HT1080 (cell line): Measurements from ENCODE around the gene CDK1. TPM values are rescaled to one million over a fixed set of nuclear protein-coding genes. Genes with fewer than 3 reads are reported as not detected.

Experiments used
- DNase-seq: peaks from one replicate; pipeline ENCODE4 v3.0.0-alpha.2; 2015; ENCODE audit warnings: low read depth
- polyA plus RNA-seq, 2 experiments: library from polyadenylated mRNA; depleted of rRNA; stranded (reverse); fragments of >200 nt; gene quantifications; 2 replicates each; pipeline ENCODE4 v1.2.3, GENCODE V29; 2015
- total RNA-seq: library from RNA; depleted of rRNA; stranded (reverse); fragments of >200 nt; shearing (Covaris generic); gene quantifications from 2 replicates; pipeline ENCODE4 v1.2.3, GENCODE V29; 2014; rRNA removed

The CDK1 gene
- total RNA-seq: 103 and 104 TPM in 2 replicates
- polyA plus RNA-seq (2015; cell fraction: cytosol; rRNA removed): 123 and 136 TPM in 2 replicates
- 255 and 319 TPM in 2 replicates for polyA plus RNA-seq (2015; cell fraction: nucleus; rRNA removed)

DNA sequence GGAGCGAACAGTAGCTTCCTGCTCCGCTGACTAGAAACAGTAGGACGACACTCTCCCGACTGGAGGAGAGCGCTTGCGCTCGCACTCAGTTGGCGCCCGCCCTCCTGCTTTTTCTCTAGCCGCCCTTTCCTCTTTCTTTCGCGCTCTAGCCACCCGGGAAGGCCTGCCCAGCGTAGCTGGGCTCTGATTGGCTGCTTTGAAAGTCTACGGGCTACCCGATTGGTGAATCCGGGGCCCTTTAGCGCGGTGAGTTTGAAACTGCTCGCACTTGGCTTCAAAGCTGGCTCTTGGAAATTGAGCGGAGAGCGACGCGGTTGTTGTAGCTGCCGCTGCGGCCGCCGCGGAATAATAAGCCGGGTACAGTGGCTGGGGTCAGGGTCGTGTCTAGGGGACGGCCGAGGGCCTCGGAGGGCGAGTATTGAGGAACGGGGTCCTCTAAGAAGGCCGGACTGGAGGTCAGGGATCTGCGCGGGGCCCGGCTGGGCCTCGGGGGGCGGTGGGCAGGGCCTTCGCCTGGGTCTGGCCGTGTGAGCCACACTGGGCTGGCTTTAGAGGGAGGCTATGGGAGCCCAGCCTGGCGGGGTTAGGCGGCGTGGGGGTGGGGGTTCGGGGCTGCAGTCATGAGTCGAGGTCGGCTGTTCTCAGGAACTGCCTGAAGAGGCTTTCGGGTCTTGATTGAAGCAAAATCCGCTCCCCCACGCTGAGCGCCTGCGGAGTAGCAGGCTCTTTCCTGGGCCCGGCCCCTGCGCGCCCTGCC is at the start of gene CDK1:
Gene CDK1, plus strand, starts transcription at position 265 of the 757 bp plus-strand sequence. CDS start 1,688 bp downstream, outside the sequence.
- peak; percentile 99 for DNase-seq

GRCh38 chr10:60729106-60729505 is 49.2 kb upstream of the CDK1 start:
- no peak for DNase-seq

GRCh38 chr10:60731134-60731885 is 47.0 kb upstream of the CDK1 start:
- DNase-seq: no peak

DNA sequence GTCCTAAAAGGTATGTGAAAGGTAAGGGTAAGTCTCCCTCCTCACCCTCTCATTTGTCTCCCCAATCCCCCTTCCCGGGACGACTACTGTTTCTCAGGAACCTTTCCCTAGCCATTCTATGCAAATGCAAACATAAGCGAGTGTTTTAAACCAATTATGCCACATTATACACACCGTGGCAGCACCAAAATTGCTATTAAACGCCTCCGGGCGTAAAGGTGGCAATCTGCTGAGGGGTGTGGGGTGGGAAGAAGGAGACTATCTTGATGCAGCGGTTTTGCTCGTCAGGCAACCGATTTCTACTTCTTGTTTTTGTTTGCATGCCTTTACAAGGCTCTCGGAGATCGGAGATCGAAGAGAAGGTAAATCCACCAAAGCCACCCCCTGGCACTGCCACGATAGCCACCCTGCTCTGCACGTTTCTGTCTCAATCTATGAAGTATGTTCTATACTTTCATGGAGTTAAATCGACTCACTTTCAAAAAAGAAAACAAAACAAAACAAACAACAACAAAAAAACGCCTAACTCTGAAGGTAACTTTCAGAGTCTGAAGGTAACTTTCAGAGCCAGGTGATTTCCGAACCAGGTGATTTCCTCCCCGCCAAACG is 46.0 kb upstream of the CDK1 start:
- no peak for DNase-seq

DNA sequence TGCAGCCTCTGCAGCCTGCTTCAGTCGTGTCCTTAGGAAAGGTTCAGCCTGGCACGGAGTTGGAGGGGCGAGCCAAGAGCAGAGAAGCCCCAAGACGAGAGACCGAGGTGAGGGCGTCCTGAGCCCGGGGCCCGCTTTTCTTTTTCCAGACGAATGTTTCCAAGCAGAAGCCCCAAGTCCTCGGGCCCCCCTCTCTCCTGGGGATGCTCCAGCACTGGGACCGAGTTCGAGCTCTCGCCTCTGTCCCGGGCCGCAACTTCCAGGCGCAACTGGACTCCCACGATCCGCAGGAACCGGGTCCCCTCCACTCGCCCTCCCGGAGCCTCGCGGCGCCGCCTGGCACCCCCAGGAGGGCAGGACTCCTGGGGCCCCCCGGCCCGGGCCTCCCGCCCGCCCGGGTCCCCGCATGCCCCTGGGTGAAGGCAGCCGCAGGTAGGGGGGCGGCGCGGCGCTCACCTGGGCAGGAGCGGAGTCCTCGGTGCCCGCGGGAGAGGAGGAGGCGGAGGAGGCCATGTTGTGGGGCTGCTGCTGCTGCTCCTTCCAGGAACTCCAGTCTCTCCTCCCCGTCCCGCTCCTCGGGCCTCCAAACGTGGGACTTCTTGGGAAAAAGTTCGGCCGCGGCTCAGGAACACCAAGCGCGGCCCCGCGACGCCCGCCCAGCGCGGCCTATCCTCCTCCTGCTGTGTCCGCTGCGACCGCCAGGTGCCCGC is 45.3 kb upstream of the CDK1 start:
- DNase-seq: no peak

DNA sequence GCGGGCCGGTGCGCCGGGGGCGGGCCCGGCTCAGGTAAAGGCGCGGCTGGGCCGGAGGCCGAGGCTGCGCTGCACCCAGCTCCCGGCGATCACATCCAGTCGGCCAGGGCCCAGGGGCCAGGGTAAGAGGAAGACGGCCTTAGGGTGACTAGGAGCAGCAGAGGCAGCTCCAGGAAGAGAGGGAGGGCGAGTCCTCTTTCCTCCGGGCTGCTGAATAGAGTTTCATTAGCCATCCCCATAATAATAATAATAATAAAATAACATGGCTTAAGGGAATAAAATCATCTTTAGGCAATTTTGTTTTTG is 44.8 kb upstream of the CDK1 start:
- DNase-seq: no peak

GRCh38 chr10:60733826-60734225 is 44.5 kb upstream of the CDK1 start:
- no peak for DNase-seq

DNA sequence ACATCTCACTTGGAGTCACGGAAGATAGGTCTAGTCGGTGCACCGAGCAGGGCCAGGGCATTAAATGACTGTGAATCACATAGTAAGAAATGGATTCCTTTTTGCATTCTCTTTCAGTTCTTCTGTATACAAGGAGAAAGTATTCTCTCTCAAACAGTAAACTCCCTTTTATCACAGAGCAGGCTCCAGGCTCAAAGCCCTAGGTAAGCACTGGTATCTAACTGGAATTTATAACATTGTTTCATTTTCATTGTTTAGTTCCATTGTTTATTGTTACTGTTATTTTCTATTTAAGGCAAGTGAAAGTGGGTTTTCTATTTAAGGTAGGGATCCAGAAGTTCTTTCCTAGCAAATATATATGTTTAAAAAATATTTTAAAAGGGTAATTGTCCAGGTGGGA is 44.1 kb upstream of the CDK1 start:
- no peak for DNase-seq

GRCh38 chr10:60735244-60735643 is 43.0 kb upstream of the CDK1 start:
- DNase-seq: no peak

DNA sequence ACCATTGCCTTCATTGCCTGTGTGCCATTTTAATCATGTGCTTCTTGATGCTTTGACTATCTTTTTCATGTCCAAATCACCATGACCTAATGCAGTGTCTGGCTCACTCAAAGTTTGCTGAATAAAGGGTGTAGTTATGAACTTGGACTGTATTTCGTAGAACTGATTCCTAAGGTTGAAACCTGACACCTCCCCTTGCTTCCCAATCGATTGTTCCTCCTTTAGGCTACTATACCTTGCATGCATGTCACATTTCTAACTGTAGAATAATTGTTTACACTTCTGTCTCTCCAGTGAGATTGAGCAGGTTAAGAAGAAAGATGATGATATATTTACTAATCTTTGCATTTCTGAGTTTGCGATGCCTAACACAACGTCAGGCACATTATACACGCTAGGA is 41.0 kb upstream of the CDK1 start:
- DNase-seq: no peak

DNA sequence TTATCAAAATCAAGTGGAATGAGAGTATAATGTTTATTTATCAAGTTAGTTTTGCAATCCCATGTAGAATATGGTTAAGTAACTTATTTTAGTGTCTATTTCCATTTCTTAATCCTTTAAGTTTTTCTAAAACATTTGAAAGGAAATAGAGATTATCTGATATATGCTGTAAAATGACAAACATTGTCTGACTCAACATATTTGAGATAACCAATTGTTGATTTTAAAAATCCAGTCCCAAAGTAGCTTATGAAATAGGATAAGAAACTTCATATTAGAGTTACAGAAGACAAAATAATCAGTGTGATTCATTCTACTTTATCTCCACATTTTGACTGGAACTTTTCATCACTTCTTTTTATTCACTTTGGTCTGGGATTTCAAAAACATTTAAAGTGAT is 38.7 kb upstream of the CDK1 start:
- DNase-seq: no peak

GRCh38 chr10:60742512-60742911 is 35.8 kb upstream of the CDK1 start:
- DNase-seq: no peak

DNA sequence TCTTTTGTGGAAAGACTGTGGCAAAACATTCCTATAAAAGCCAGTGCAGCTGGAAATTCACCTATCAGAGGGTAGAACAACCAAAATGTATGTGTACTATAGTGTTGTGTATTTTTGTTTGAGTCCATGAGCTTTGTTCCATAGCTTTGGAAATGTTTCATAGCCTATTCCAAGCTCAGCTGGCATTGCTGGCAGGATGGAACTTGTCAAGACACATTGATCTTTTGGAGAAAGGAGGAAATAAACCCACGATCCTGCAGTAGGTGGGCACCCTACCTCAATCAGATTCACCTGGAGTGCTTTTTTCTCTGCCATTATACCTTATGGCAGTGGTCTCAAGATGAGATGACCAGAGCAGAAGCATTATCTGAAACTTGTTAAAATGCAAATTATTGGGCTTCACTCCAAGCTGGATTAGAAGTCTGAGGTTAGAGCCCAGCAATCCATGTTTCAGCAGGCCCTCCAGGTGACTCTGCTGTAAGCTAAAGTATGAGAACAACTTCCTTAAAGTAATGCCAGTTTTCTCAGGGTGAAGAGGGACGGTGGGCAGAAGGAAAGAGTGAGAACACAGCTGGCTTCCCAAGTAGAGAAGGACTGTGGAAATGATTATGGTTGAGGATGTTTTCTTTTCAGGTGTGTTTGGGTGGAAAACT is 30.3 kb upstream of the CDK1 start:
- DNase-seq: no peak

GRCh38 chr10:60753152-60753551 is 25.1 kb upstream of the CDK1 start:
- DNase-seq: no peak

- no peak for DNase-seq
Measured at GRCh38 chr10:60753817-60754216, 24.5 kb upstream of the CDK1 start.

DNA sequence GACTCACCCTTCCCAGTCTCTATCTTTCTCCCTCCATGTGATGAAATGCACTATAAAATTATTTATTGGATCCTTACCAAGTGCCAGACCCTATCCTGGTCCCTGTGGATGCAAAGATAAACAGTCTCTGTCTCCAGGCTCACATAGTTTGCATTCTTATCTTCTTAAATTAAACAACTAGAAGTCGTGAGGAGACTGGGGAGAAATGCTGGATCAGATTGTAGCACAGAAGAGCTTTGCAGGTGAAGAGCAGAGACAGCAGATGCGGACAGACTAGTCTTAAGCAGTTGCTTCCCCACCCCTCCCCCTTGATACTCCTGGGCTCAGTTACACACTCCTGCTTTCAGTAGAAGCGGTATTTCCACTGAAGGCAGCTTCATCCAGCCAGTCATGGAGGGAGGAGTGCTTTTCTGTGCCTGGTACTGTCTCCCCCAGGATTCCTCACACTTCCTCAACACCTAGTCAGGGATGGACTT is 20.8 kb upstream of the CDK1 start:
- DNase-seq: no peak

- no peak for DNase-seq
Measured at GRCh38 chr10:60759181-60759580, 19.1 kb upstream of the CDK1 start.

DNA sequence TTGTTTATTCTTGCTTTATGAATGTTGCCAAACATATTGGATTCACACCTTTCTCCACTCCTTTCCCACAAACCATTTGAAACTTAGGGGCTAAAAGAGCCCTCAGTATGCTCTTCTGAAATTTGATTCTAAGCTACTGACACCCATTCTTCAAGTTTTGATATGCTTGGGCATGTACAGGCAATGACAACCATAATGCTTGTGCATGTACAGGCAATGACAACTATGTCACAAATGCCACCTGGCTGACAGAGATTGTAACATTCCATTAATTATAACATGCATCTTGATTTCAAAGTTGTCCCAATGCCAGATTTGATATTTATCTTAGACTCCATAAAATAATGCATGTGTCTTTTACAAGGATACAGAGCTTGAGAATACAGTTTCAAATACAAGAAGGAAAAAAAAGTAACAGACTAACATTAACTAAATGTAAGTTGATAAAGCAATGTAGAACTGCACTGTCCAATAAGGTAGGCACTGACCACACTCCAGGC is 17.5 kb upstream of the CDK1 start:
- DNase-seq: no peak

GRCh38 chr10:60762554-60762953 is 15.7 kb upstream of the CDK1 start:
- DNase-seq: no peak

- no peak for DNase-seq
Measured at GRCh38 chr10:60767424-60767823, 10.9 kb upstream of the CDK1 start.

DNA sequence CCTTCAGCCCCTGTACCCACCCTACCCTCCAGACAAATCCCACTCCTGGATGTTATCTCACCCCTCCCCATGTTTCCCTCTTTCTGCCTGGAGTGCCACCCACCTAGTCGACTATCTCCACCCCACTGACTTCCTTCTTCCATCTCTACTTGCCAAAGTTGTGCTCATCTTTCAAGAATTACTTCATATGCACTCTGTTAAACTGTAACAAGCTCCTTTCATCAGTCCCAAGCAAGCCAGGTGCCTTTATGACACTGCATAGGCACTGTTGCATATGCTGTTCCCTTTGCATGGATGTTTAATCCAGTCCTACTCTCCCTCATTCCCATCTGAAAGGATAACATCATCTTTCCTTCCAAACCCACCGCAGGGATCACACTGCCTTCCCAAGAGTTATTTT is 8.9 kb upstream of the CDK1 start:
- no peak for DNase-seq
